Tibial nerve (tissue), 4 donors: ENCODE results near the gene HMX1.

Experiments used
- CTCF ChIP-seq, 5 experiments: fragments of 200-600 bp in 3 of 5; fragments of 450-650 bp in 2 of 5; sonication (generic) in 3 of 5; IDR thresholded peaks; one replicate each; pipeline ENCODE4 v1.5.1; 2016 to 2019; ENCODE audit warnings: antibody characterized with exemption in 5 of 5, mild to moderate bottlenecking in 3 of 5, moderate library complexity in 2 of 5
- EP300 ChIP-seq, 2 donors: sonication (generic); formaldehyde crosslinking; IDR thresholded peaks; one replicate each; pipeline ENCODE4 v1.6.1; 2017; ENCODE audit warnings: antibody characterized with exemption in 2 of 2, mild to moderate bottlenecking in 1 of 2

GRCh38 chr4:8913858-8914460 lies 42.3 kb upstream of the HMX1 start:
- TF ChIP-seq CTCF (IDR thresholded peaks at IDR 0.05) (no peak), EP300 (IDR thresholded peaks at IDR 0.05) (no peak)
